ENCODE data around the gene SOX11.
"Not testable (repeated sequence)": the region's sequence is repeated elsewhere in the genome, so short reads cannot be mapped to it uniquely, and the experiment has no call there.

SOX11 gene

DNA sequence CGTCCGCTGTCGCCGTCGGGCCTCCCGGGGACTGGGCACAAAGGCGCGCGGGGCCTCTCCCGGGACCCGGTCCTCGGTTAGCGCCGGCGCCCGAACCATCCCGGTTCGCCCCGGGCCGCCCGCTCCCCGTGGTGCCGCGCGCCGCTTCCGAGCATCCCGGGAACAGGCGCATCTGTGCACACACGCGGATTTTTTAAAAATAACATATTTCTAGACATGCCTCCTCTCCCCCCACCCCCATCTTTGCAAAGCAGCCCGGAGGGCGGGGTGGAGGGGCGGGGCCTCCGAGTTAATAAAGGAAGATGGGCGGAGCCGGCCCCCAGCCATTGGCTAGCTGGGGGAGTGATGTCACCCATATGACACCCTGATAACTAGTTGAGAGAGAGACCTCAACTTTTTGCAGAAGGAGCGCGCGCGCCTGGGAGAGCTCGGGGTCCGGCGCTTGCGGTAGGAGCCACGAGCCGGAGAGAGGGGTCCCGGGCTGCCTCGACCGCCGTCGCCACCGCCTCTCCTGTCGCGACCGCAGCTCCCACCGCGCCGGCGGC is at the start of gene SOX11:
Gene SOX11, plus strand, starts transcription at position 400 of the 545 bp plus-strand sequence. CDS start 338 bp downstream, outside the sequence.
- no peak for DNase-seq

DNA sequence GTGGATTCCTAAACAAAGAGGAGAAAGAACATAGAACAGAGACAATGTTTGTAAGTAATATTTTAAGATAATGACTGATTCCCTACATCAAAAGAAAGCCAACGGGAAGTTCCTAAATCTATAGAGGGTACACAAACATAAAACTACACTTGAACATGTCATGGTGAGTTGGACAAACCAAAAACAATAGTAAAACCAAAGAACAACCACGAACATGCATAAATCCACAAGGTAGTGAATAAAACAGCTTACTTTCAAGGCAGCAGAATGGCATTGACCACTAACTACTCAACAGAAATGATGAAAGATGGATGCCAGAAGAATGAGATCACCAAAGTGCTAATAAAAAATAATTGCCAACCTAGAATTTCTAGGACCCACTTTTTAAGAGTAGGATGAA is 39.5 kb upstream of the SOX11 start:
- DNase-seq: not testable (repeated sequence)

DNA sequence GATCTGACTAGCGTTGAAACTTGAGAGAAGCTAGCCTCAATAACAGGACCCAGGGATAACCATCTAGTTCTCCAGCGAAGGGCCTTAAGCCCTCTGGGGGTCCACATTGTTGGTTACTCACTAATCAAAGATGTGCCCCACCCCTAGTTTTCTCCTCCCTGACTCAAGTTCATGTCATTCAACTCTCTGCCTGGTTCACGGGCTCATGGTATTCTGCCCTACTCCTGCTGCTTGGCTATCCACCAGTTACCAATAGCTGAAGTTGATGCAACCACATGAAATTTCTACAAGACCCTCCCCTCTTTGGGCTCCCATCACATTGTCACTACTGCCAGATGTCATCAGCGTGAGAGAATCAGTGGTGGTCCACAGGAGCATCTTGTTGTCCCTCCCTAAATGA is 38.4 kb upstream of the SOX11 start:
- DNase-seq: not testable (repeated sequence)

DNA sequence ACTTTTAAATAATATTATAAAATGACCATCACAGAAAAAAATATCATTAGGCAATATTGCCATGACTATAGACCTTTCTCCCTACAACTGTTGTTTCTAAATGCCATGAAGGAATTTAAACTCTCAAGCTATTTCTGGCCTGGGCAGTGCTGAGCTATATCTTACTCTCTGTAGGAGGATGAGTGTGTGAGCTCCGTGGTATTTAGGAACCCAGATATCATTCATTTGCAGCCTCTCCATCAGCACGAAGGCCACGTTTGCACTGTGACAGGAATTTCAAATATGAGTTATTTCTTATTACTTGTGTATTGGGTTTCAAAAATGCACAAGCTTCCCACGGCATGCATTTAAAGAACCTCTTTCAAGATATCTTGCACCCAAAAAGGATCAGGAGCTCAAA is 35.0 kb upstream of the SOX11 start:
- DNase-seq: no peak

DNA sequence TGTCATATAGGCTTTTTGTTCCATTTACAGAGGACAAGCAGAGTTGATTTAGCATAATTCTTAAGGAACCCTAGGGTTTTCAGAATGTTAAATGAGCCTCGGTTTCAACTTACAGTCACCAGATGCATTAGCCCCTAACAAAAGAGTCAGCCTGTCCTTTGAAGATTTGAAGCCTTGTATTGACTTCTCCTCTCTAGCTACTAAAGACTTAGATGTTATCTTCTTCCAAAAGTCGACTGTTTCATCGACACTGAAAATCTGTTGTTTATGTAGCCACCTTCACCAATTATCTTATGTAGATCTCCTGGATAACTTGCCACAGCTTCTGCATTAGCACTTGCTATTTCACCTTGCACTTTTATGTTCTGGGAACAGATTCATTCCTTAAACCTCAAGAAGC is 31.6 kb upstream of the SOX11 start:
- DNase-seq: no peak

DNA sequence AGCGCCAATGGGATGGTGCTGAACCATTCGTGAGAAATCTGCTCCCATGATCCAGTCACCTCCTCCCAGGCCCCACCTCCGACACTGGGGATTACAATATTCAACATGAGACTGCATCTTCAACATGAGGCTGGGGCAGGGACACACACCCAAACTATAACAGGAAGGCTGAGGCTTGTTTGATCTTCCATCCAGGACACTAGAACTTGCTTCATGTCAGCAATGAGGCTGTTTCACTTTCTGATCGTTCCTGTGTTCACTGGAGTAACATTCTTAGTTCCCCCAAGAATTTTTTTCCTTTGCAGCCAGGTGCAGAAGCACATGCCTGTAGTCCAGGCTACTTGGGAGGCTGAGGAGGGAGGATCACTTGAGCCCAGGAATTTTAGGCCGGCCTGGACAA is 30.8 kb upstream of the SOX11 start:
- no peak for DNase-seq

DNA sequence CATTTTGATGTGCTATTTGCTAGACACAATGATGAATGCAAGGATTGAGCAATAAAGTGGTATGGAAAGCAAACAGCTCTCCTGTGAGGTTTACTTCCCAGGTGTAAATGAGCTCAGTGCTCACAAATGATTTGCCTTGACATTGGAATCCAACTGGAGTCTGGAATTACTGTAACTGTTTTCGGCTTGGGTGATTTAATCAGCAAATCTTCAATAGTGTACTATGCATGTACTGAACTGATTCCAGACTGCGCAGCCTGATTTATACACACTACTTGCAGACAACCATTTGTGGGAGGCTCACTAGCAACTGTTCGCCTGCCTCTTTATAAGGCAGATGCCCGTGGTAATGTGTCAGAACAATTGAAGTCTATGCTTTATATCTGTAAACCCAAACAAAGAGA is 27.9 kb upstream of the SOX11 start:
- no peak for DNase-seq

DNA sequence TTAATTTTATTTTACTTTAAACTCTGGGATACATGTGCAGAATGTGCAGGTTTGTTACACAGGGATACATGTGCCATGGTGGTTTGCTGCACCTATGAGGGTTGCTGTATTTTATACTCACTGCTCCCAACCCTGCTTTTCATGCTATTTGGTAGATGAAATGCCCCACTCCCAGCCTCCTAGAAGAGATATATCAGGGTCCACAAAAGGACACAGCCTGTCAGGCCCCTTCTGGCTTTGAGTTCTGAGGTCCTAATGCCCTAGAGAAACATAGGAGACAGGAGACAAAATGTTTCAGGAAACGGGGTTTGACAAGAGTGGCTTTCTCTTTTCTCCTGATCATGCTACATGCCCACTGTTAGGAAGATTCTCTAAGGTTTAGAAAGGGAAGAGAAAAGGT is 27.1 kb upstream of the SOX11 start:
- no peak for DNase-seq

DNA sequence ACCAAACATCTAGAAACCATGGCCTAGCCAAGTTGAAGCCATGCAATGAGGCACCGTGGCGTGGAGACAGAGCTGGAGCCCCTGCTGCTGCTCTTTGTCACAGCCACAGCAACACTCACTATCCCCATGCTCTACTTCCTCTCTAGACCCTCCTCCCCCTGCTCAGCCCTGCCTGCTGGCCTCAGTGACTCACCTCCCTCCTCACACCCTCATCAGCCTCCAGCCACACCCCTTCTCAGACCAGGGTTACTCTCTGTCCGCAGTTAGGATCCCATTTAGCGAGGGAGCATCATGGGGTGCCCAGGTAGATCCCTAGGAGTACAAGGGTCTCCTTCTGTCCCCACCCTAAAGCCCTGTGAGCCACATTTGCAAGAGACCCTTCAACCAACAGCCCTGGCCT is 25.4 kb upstream of the SOX11 start:
- DNase-seq: no peak

DNA sequence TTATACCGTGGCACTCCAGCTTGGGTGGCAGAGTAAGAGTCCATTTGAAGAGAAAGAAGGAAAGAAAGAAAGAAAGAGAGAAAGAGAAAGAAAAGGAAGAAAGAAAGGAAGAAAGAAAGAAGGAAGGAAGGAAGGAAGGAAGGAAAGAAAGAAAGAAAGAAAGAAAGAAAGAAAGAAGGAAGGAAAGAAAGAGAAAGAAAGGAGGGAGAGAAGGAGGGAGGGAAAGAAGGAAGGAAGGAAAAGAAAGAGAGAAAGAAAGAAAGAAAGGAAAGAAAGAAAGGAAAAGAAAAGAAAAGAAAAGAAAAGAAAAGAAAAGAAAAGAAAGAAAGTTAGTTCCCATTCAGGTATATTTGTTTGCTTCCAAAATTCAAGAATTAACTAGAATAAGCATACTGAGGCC is 24.5 kb upstream of the SOX11 start:
- not testable (repeated sequence) for DNase-seq

DNA sequence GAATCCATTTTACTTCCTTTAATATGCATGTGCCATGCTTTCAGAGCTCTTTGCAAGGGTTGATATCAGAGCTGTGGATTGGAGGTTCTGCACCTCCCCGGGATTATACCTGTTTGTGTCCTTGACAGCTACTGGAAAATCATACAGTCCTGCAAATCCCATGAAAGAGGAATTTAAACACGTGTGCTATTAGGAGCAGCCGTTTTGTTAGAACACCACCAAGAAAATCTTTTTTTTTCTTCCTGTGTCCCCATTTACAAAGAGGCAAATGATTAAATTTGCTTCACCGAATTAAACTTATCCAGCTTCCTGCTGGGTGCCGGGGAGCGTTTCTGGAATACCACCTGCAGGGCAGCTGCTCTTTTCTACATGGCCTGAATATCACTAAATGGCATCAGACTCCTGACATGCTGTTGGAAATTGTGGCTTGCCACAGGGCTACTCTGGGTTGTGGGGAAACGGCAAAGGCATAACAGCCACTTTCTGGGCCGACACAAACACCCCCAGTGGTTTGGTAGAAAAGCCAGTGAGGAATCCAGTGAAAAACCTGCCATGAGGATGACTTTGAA is 23.4 kb upstream of the SOX11 start:
- no peak for DNase-seq

DNA sequence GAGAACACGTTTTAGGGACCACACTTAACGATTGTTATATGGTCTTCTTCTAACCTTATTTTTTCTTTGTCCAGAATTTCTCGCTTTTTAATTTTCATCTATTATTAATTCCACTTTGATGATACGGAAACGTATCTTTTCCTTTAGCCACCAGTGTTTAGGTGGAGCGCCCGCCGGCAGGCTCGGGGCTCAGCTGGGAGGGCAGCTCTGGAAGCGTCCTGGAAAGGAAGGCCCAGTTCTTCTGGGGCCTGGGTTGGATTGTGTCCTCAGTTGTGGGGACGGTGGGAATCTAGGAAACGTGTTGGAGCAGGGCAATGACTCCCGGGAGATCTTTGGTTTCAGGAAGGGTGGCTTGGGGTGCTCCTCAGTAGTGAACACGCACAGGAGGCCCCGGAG is 19.4 kb upstream of the SOX11 start:
- DNase-seq: no peak

DNA sequence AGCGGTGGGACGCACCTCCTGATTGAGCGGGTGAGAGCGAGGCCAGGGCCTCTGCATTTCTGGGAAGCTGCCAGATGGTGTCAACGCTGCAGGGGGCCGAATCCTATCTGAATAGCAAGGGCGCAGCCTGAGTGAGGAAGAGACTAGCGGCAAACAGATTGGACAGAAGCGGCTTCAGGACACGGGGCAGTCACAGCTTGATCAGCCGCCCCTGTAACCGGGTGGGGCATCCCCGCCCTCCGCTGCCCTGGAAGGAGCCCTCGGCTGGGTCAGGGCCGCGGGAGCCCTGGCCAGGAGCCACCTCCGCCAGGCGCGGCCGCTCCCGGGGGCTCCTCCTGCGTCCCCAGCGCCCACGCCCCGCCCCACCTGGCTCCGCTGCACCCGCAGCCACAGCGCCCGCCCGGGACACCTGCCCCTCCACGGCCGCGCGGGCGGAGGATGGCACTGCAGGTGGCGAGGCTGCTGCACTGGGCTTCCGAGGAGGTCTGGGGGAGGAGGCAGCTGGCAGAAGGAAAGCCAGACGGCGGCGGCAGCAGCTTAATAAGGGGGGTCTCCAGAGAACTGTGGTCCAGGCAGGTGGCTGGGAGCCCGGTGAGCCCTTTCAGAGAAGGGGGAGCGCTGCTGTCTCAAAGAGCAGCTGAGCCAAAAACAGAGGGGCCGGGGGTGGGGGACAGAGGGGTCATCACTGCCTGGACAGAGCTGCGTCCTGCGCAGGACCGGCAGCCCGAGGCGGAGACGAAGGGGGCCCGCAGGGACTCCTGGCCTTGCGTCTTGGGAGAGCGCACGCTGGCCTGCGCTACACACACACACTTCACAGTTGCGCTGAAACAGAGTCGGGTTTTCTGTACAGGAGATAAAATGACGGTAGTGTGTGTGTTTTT is 18.8 kb upstream of the SOX11 start:
- DNase-seq: no peak

DNA sequence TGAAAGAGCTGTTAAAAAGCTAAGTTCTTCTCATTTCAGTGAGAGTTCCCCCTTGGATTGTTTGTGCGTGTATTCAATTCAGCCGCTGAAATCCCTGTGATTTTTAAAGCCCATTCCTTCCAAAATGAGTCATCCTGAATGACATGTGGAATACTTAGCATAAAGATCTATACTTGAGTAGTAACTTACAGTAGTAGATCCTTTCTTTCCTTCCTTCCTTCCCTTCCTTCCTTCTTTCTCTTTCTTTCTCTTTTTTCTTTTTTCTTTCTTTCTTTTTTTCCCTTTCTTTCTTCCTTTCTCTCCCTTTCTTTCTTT is 18.2 kb upstream of the SOX11 start:
- no peak for DNase-seq

DNA sequence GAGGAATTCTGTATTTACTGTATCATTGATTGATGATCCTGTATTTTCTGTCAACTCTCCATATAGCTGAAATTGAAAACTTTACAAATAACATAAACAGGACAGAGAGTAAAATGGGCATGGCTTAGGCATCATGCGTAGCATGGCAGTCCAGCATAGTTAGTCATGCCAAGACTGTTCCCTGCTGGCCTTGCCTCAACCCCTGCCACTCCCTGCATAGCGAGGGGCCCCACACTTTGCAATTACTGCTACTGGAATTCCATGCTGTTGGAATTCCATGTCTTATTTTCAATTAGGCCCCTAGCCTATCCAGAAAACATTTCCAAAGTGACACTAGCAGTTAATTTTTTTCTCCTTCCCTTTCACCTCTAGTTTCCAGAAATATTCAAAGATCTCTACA is 15.1 kb upstream of the SOX11 start:
- DNase-seq: no peak

DNA sequence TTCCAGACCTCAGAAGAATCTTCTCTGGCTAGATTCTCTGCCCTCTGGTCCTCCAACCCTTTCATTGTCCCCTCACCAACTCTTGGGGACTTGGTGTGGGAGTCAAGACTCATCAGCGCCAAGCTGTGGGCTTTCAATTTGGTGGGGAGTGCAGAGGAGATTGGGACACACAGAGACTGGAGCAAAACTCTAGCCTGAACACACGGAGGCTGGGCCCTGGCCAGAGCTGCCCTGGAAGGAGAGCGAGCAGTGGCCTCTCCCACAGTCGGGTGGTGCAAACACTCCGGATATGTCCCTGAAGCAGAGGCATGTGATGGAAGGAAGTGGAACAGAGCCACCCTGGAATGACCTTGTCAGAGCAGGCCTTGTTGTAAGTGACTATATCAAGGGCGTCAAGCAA is 8.7 kb upstream of the SOX11 start:
- no peak for DNase-seq

DNA sequence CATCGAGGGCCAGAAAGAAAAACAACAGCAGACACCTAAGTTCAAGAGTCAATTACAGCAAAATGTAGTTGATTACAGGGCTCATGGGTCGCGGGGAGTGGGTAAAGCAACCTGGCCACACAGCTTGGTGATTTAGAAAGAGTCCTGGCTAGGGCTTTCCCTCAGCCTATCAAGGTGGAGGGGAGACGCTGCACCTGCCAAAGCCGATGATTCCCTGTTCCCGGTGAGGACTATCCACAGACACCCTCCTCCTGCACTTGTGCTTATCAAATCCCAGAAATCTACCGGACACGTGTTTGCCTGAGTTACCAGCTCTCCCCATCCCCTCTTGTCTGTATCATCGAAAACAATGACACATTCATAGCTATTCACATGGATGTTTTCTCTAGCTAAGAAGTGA is 7.0 kb upstream of the SOX11 start:
- no peak for DNase-seq

DNA sequence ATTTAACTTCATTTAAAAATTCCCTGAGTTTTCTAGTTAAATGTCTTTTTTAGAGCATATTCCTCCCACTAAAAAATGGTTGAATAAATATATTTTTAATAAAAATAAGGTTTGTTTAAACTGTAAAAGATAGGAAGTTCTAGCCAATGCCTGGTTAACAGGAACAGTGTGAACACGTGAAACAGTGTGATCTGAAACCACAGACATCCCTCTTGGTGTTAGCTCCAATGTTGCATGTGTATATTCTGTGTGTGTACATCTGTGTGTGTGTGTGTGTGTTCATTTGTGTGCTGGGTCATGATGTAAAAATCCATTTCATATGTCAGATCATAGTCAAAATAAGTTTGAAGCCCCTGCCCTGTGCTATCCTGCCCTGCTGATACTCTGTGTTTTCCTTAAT is 6.1 kb upstream of the SOX11 start:
- DNase-seq: no peak

DNA sequence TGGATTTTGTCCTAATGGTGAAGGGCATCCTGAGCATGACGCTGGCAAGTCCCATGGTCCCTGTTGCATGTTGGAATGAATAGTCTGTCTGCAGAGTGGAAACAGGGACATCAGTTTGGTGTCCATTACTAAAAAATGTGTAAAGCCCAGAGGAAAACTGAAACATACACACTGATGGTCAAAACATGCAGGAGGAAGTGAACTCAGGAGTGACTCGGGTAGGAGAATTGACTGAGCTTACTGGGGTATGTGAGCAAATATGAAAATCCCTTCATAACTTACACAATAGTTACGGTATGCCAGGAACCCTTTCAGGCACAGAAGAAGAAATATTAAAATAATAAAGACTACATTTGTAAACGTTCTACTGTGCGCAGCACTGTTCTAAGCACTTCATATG is 5.6 kb upstream of the SOX11 start:
- no peak for DNase-seq

DNA sequence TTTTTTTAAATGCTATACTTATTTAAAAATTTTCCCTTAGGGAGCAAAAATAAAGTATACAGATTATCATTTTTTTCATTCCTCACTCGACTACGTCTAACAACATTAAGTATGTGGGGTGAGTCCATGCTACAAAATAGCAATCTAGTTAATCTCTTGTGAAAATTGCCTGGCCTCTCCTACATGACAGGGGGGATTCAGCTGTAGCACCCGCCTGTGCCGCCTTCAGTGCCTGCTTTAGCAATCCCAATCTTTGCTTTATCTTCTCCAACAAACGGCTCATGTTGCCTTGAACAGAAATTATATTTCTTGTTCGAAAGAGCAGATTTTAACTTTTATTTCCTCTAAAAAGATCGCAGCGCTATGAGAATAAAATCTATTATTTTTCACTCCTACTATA is 2.4 kb upstream of the SOX11 start:
- DNase-seq: no peak

DNA sequence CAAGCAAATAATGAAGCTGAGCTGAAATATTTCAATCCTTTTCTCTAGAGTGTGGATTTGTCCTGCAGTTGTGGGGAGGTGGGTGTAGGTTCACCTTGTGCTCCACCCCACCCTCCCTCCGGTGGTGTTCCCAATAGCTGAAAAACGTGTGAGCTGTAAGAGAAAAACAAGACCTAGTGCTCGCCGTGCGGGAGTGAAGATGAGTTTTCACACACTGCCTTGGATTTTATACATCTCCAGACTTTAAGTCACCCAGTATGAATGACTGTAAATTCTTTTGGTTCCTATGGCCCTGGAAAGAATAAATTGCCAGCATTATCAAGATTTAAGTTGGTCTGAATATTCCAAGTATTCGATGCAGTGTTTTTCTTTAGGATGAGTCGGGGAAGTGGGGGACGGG is 1.9 kb upstream of the SOX11 start:
- no peak for DNase-seq

DNA sequence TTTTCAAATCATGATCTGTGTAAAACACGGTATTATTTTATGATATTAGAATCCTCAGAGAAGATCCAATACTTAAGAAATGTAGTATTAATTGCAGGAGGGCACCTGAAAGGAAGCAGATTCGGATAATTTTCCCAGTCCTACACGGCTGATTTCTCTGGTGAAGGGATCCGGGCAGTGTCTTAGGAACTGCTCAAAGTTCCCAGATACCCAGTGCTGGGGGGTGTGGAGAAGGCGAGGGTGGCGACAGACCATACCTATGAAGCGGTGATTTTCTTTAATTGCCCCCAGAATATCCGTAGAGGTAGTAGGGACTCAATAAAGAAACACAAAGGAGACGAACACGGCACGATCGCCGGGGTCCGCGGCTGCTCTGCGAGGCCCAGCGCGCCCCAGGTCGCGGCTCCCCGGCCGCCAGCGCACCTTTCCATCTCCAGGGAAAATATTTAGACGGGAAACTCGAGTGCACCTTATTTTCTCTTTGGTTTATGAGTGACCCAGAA is 1.4 kb upstream of the SOX11 start:
- no peak for DNase-seq

DNA sequence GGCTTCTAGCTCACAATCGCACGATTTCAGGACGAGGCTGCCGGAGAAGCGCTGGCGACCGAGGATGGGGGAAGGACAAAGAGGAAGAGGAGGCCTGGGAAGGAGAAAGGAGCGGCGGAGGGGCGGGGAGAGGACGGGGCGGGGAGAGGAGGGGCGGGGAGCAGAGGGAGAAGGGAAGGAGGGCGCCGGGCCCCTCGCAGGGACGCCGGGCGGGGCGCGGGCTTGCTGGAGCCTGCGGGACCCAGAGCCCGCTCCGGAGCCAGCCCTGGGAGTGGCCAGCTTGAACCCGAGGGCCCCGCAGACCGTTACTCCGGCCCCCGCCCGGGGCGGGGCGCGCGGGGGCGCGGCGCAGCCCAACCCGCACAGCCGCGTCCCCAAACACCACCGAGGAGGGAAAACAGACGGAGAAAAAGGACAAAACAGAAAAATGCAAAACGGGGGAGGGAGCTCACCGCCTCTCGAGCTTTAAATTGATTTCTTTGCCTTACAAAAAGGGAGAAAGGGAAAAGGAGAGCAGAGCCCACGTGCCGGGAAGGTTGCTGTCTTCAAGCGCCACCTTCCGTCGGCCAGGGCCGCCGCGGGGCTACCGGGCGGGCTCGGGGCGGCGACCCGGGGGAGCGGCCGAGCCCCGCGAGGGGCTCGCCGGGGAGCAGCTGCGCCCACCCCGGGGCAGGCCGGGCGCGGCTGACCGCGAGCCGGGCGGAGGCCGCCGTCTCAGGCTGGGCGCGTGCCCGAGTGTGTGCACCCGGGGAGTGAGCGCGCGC is 781 bp upstream of the SOX11 start:
- no peak for DNase-seq

Measured in suppressor macrophage treated with lipopolysaccharide for 4 hours (primary cell).